SIG-M5 treated with dmso at 0.1 percent for 504 hours (cell line): ENCODE results near the gene LAMC2.
"Not testable (repeated sequence)": the region's sequence is repeated elsewhere in the genome, so short reads cannot be mapped to it uniquely, and the experiment has no call there.

Source experiments
- DNase-seq: peaks from one replicate; lab custom pipeline; 2025; ENCODE audit not compliant: unreplicated experiment; lab: John Stamatoyannopoulos, UW

The LAMC2 gene

DNA sequence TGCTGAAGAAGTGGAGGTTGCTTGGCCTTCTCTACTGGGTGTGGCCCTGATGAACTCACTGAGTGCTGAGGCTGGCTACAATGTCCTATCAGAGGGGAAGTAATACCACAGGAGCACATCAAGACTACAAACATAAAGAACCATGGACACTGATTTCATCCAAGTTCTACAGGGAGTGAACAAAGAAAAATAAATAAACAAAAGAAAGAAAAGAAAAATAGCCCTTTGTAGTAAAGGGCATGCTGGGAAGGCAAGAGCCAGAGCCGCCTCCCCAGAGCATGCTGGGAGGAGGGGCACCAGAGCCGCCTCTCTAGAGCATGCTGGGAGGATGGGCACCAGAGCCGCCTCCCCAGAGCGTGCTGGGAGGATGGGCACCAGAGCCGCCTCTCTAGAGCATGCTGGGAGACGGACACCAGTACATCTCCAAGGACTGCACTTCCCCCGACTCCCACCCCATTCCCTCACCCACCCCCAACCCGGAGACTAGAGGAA is 65.9 kb downstream of the LAMC2 start:
- DNase-seq: no peak

GRCh38 chr1:183255073-183255472 is 69.0 kb downstream of the LAMC2 start:
- DNase-seq: no peak

DNA sequence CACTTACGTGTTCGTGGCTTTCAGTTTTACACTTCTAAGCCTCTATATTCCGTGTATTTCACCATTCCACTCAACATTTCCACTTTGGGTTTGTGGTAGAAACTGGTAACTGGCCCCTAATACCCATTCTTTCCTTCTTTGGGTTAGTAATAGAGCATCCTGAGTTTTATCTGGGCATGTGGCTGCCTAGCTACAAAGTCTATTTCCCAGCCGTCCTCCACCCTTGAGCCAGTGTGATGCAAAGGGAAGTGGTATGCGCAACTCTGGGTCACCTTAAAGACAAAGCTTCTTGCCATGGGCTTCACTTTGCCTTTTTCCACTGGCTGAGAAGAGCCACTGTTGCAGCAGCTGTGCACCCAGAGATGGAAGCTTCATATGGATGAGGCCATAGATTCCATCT is 73.9 kb downstream of the LAMC2 start:
- DNase-seq: peak; percentile 63

- no peak for DNase-seq
Observed at GRCh38 chr1:183262628-183263200, 76.7 kb downstream of the LAMC2 start.

GRCh38 chr1:183263886-183264602 is 78.0 kb downstream of the LAMC2 start:
- no peak for DNase-seq

DNA sequence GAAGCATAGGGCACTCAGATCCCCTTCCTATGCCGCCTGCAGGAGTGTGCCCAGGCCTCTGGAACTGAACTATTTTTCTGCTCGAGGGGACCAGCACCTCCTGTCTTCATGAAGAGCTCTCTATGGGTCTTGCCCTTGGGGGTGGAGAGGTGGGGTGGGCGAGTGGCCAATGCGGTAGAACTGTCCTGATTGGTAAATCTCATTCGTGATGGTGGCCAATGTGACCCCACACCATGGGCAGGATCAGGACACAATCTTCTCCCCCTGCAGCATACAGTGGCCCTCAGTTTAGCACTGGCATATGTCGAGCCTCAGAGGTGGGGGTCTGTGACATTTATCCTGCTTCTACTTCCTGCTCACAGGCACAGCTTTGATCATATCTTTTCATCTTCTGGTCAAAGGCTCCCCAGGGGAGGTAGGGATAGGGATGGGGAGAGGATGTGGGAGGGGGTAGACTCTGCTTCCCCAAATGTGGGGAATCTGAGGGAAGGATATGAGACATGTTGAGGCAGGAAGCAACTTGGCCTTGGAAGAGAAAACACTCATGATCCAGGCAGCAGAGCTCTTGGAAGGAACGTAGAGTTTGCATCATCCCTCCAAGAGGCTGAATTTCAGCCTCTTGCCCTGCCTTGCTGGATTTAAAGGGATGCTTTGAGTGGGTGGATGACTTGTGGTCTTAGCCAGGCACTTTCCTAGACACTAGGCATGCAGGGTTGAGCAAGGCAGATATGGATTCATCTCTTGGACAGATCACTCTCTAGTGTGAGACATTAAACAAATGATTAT is 81.8 kb downstream of the LAMC2 start:
- DNase-seq: no peak

GRCh38 chr1:183270541-183271141 is 84.6 kb downstream of the LAMC2 start:
- no peak for DNase-seq

- no peak for DNase-seq
Observed at GRCh38 chr1:183272390-183272848, 86.4 kb downstream of the LAMC2 start.

GRCh38 chr1:183273300-183273699 is 87.2 kb downstream of the LAMC2 start:
- no peak for DNase-seq

- not testable (repeated sequence) for DNase-seq
Observed at GRCh38 chr1:183273984-183274383, 87.9 kb downstream of the LAMC2 start.

DNA sequence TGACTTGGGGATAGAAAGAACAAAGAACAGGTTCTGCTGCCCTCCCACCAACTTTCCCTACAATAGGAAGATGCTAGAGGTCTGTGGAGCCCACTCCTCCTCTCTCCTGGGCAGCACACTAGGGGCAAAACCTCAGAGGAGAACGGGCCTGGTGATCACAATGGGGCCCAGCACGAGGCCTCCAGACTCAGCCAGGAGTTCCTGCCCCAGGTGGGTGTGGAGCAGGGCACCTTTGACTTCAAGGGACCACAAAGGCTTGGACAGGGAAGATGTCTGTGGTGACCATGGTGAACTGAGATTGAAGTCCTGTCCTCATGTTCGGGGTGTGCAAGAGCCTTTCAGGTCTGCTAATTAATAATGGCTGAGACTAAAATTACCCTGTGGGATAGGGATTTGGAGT is 88.8 kb downstream of the LAMC2 start:
- no peak for DNase-seq

DNA sequence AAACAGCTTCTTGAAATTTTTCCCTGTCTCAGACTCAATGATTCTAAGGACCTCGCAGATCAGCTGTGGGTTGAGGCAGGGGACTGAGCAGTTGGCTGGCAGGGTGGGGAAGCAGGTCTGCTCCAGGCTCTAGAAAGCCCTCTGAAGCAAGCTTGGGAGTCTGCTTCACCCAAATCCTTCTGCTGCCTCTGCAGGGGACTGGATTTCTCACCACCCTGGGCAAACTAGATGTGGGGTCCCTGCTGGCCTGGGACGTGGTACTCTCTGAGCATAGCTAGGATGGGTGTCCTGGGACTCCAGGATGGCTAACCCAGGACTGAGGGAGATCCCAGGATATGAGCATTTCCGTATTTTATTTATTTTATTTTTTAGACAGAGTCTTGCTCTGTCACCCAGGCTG is 89.3 kb downstream of the LAMC2 start:
- no peak for DNase-seq

DNA sequence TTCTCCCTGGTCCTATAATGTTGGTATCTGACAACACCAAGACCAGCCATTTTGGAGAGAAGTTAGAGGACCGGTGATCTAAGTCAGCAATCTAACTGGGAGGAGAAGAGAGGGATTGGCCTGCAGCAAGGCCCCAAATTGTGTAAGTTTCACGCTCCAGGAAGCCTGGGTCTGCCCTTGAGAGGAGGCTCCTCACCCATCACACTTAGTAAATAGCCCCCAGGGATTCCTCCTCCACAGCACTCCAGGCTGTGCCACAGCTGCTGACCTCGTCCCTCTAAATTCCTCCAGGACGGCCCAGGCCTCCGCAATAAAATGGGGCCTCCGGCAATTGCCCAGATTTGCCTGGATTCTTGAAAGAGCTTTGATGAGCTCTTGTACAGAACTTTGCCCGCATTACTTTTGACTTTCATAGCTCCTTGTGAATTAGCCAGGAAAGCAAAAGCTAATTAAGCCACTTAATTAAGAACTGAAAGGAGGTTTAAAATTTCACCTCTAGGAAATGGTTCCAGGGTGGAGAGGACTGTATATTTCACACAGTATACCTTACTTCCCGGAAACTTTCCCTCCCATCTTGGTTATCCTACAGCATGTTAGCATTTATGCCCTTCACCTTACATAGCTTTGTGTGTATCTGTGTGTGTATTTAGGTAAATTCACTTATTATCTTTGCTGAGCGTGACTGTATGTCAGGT is 90.5 kb downstream of the LAMC2 start:
- no peak for DNase-seq

GRCh38 chr1:183277821-183278738 is 92.0 kb downstream of the LAMC2 start:
- DNase-seq: no peak

- peak; percentile 40 for DNase-seq
Observed at GRCh38 chr1:183278739-183279591, 92.9 kb downstream of the LAMC2 start.

- DNase-seq: peak; percentile 96
Observed at GRCh38 chr1:183279835-183280234, 93.8 kb downstream of the LAMC2 start.

DNA sequence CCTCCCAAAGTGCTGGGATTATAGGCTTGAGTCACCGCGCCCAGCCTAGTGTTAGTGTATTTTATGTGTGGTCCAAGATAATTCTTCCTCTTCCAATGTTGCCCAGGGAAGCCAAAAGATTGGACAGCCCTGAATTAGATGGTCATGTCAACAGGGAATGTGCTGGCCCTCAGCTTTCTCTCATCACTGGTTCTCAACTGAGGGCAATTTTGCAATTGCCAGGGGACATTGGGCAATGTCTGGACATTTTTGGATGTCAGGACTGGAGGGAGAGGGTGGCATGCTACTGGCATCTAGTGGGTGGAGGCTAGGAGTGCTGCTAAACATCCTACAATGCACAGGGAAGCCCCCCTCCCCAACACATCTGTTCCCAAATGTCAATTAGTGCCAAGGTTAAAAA is 95.0 kb downstream of the LAMC2 start:
- DNase-seq: peak; percentile 71

DNA sequence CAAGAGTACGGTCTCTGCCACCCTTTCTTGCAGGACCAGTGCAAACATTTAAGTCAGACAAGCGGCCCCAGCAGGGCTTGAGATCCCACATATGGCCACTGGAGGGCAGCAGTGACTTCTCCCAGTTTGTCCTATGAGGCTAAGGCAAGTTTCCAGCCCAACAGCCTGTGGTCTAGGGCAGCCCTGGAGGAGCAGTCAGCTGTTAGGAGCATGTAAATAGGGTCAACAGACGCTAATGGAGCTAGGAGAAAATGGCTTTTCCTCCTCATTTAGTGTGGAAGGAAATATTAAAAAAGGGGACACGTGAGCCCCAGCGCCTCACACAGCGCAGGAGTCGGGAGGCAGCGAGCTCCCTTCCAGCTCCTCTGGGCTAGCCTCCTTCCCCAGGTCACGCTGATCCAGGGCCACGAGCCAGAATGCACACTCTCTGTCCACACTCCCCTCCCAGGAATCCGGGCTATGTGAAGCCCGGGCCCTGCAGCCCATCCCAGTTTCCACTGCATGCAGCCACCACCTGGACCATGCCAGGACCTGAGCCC is 95.6 kb downstream of the LAMC2 start:
- peak; percentile 87 for DNase-seq
